RWPE2 (cell line): ENCODE data around the gene PSMG3.

Source experiments
- ATAC-seq: fragments of 200-7000 bp; cut with Tn5 transposase; 3 replicates; pipeline ENCODE4 v1.9.1; 2021; ENCODE audit warnings: low read depth
- DNase-seq: peaks from one replicate; pipeline ENCODE4 v3.0.0-alpha.2; 2020; ENCODE audit warnings: low spot score
- H3K27ac ChIP-seq: fragments of 450-650 bp; 2 replicates; pipeline ENCODE4 v1.5.1; 2017; ENCODE audit warnings: mild to moderate bottlenecking; ENCODE audit not compliant: poor library complexity, severe bottlenecking
- H3K27me3 ChIP-seq: fragments of 250-450 bp; sonication (Bioruptor Pico); 2 replicates; pipeline ENCODE4 v1.5.1; 2021; ENCODE audit warnings: mild to moderate bottlenecking, moderate library complexity; ENCODE audit not compliant: insufficient read depth, poor library complexity, severe bottlenecking
- H3K36me3 ChIP-seq: fragments of 250-450 bp; sonication (Bioruptor Pico); 2 replicates; pipeline ENCODE4 v1.5.1; 2020; ENCODE audit warnings: low read depth, mild to moderate bottlenecking, moderate library complexity
- H3K4me1 ChIP-seq: fragments of 250-450 bp; sonication (Bioruptor Pico); 2 replicates; pipeline ENCODE4 v1.5.1; 2021; ENCODE audit warnings: mild to moderate bottlenecking, moderate library complexity; ENCODE audit not compliant: insufficient read depth, poor library complexity, severe bottlenecking
- H3K4me3 ChIP-seq: fragments of 250-450 bp; sonication (Bioruptor Pico); 2 replicates; pipeline ENCODE4 v1.5.1; 2021; ENCODE audit warnings: mild to moderate bottlenecking, moderate library complexity; ENCODE audit not compliant: severe bottlenecking
- H3K9me3 ChIP-seq: fragments of 250-450 bp; sonication (Bioruptor Pico); 2 replicates; pipeline ENCODE4 v1.5.1; 2021; ENCODE audit warnings: mild to moderate bottlenecking, moderate library complexity; ENCODE audit not compliant: severe bottlenecking
- CTCF ChIP-seq: fragments of 450-650 bp; IDR thresholded peaks from one replicate; pipeline ENCODE4 v1.5.1; 2017; ENCODE audit warnings: mild to moderate bottlenecking, moderate library complexity; ENCODE audit not compliant: poor library complexity, severe bottlenecking

Gene PSMG3

GRCh38 chr7:1536743-1537534 lies 32.9 kb downstream of the PSMG3 start:
- peaks cover 31% of the 10 kb centered on the region for H3K4me1 ChIP-seq
- no peaks in the 10 kb centered on the region for H3K9me3 ChIP-seq
- H3K4me3 ChIP-seq, result peak overlapping the region; percentile 26
- H3K27ac ChIP-seq, result peak overlapping the region; percentile 72
- H3K36me3 ChIP-seq, result peaks cover 28% of the 10 kb centered on the region
- DNase-seq, result peak; percentile 98
- no peaks in the 10 kb centered on the region for H3K27me3 ChIP-seq
- ATAC-seq, result peak; percentile 70
- TF ChIP-seq CTCF, result no peak

GRCh38 chr7:1536455-1536742 lies 33.4 kb downstream of the PSMG3 start:
- Histone ChIP-seq H3K27me3 (no peaks in the 10 kb centered on the region), H3K4me1 (peaks cover 34% of the 10 kb centered on the region), H3K4me3 (no peak overlapping the region), H3K36me3 (peaks cover 23% of the 10 kb centered on the region), H3K27ac (peak overlapping the region; percentile 72), H3K9me3 (no peaks in the 10 kb centered on the region)
- ATAC-seq (no peak), DNase-seq (no peak)
- TF ChIP-seq CTCF, result no peak

- Histone ChIP-seq H3K27ac (peak overlapping the region; percentile 72), H3K4me1 (peaks cover 34% of the 10 kb centered on the region), H3K4me3 (no peak overlapping the region), H3K9me3 (no peaks in the 10 kb centered on the region), H3K27me3 (no peaks in the 10 kb centered on the region), H3K36me3 (peaks cover 18% of the 10 kb centered on the region)
- no peak for TF ChIP-seq CTCF
- no peak for ATAC-seq
- no peak for DNase-seq
Observed at GRCh38 chr7:1535701-1536454, 34.0 kb downstream of the PSMG3 start.

- H3K4me3 ChIP-seq, result no peak overlapping the region
- H3K27ac ChIP-seq, result no peak overlapping the region
- H3K9me3 ChIP-seq, result no peaks in the 10 kb centered on the region
- ATAC-seq, result no peak
- DNase-seq, result no peak
- peaks cover 34% of the 10 kb centered on the region for H3K4me1 ChIP-seq
- TF ChIP-seq CTCF, result no peak
- H3K27me3 ChIP-seq, result no peaks in the 10 kb centered on the region
- H3K36me3 ChIP-seq, result peaks cover 14% of the 10 kb centered on the region
Observed at GRCh38 chr7:1535100-1535458, 34.8 kb downstream of the PSMG3 start.
